ENCODE measurements around the gene HEMK1. TPM values are rescaled to one million over a fixed set of nuclear protein-coding genes. Genes with fewer than 3 reads are reported as not detected.

Gene HEMK1
- total RNA-seq, 2 donors from 2014 or later: 24.1 to 25.8 TPM

DNA sequence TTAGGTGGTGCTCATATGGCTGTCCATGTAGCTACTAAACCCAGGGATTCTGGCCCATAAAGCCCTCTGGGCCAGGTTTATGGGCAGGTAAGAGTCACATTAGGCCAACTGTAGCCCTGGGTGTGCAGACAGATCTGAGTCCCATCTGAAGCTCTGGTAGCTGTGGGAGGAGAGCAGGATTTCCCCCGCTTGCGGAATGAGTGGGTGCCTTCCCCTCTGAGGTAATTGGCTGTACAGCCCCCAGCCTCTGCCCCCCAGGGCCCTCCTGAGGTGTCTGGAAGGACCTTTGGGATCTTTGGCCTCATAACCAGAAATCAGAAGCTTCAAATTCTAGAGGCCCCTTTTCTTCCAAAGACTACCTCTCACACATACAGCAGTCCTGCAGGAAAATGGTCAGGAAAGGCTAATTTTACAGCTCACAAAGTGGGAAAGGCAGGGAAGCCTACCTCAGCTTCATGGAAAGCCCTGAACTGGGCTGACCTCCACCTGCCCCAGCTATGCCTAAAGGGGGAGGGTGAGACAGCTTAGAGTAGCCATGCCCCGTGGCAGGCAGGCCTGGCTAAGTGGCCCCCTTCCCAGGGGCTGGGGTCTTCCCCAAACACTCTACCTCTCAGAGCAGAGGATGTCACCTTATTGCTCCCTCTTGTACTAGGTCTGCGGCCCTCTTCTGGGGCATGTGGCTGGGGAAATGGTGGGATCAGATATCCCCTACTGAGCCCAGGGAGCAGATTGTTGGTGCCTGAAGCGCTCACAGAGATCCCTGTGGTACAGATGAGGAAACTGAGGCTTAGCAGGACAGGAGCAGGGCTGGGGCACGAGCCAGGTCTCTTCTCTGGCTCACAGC, 16.8 kb downstream of the HEMK1 start:
- Histone ChIP-seq H3K4me1 (ENCODE audit: control insufficient read depth, insufficient read depth, low read length) (peaks cover 2% of the 10 kb centered on the region), H3K4me3 (ENCODE audit: low read length) (no peak overlapping the region), H3K27ac (ENCODE audit: low read depth, low read length) (no peak overlapping the region), H3K36me3 (ENCODE audit: control insufficient read depth, insufficient read depth, low read length) (peaks cover 6% of the 10 kb centered on the region), H3K9ac (ENCODE audit: extremely low read depth, low read length, poor library complexity, severe bottlenecking) (no peak overlapping the region), H3K27me3 (ENCODE audit: control insufficient read depth, insufficient read depth, low read length, poor library complexity, severe bottlenecking) (no peaks in the 10 kb centered on the region), H3K9me3 (ENCODE audit: control insufficient read depth, low read length) (no peaks in the 10 kb centered on the region)
- TF ChIP-seq, protein P1, sequence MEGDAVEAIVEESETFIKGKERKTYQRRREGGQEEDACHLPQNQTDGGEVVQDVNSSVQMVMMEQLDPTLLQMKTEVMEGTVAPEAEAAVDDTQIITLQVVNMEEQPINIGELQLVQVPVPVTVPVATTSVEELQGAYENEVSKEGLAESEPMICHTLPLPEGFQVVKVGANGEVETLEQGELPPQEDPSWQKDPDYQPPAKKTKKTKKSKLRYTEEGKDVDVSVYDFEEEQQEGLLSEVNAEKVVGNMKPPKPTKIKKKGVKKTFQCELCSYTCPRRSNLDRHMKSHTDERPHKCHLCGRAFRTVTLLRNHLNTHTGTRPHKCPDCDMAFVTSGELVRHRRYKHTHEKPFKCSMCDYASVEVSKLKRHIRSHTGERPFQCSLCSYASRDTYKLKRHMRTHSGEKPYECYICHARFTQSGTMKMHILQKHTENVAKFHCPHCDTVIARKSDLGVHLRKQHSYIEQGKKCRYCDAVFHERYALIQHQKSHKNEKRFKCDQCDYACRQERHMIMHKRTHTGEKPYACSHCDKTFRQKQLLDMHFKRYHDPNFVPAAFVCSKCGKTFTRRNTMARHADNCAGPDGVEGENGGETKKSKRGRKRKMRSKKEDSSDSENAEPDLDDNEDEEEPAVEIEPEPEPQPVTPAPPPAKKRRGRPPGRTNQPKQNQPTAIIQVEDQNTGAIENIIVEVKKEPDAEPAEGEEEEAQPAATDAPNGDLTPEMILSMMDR (conservative IDR thresholded peaks at IDR 0.05): no peak
- 92 to 94% methylated on average over 2 to 6 of the region's 6 CpGs for WGBS, 2 experiments (ENCODE audit: insufficient coverage in 1 of 2, insufficient read length in 1 of 2)
- Mint-ChIP-seq H3K9me3 (no peaks in the 10 kb centered on the region), H3K4me3 (no peak overlapping the region), H3K27me3 (ENCODE audit: insufficient read depth) (peaks cover 5% of the 10 kb centered on the region), H3K4me1 (no peaks in the 10 kb centered on the region), H3K36me3 (ENCODE audit: low read depth) (peaks cover 2% of the 10 kb centered on the region), H3K27ac (no peak overlapping the region)
- DNase-seq: no peak

DNA sequence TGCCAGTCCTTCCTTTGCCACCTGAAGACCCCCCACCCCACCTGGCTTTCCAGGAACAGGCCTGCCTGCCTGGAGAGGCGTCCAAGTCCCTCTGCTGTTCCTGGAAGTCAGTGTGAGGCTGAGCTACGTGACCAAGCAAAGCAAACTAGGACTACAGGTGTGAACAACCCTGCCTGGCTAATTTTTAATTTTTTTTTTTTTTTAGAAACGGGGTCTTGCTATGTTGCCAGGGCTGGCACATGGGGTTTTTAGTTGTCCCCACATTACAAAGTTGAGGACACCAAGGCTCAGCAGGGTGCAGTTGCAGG, 17.4 kb downstream of the HEMK1 start:
- no peak overlapping the region for H3K9ac ChIP-seq (ENCODE audit: extremely low read depth, low read length, poor library complexity, severe bottlenecking)
- WGBS, 2 experiments (ENCODE audit: insufficient coverage in 1 of 2, insufficient read length in 1 of 2): 93 to 94% methylated on average over 3 of the region's 3 CpGs
- Mint-ChIP-seq H3K27me3 (ENCODE audit: insufficient read depth) (peaks cover 5% of the 10 kb centered on the region), H3K9me3 (no peaks in the 10 kb centered on the region), H3K4me3 (no peak overlapping the region), H3K36me3 (ENCODE audit: low read depth) (peaks cover 2% of the 10 kb centered on the region), H3K4me1 (no peaks in the 10 kb centered on the region), H3K27ac (no peak overlapping the region)
- H3K27me3 ChIP-seq (ENCODE audit: control insufficient read depth, insufficient read depth, low read length, poor library complexity, severe bottlenecking): no peaks in the 10 kb centered on the region
- H3K27ac ChIP-seq (ENCODE audit: low read depth, low read length): no peak overlapping the region
- H3K4me1 ChIP-seq (ENCODE audit: control insufficient read depth, insufficient read depth, low read length): peaks cover 2% of the 10 kb centered on the region
- H3K9me3 ChIP-seq (ENCODE audit: control insufficient read depth, low read length): no peaks in the 10 kb centered on the region
- no peaks in the 10 kb centered on the region for H3K36me3 ChIP-seq (ENCODE audit: control insufficient read depth, insufficient read depth, low read length)
- DNase-seq: no peak
- TF ChIP-seq, protein P1 (conservative IDR thresholded peaks at IDR 0.05): no peak
- no peak overlapping the region for H3K4me3 ChIP-seq (ENCODE audit: low read length)

DNA sequence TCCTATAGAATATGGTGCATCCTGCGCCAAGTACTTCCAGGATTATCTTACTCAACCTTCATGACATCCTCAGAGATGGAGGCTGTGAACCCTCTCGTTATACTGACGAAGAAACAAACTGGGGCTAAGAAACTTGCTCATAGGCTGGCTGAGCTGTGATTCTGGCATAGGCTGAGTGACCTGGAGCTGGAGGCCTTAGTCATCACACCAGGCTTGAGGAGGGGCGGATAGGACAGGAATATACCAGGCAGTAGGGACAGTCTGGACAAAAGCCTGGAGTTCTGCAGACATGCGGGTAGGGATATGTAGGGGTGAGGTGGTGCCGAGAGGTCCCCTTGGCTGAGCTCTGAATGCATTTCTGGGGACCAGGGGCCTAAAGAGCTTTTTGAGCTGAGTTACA, 18.1 kb downstream of the HEMK1 start:
- Histone ChIP-seq H3K4me3 (ENCODE audit: low read length) (no peak overlapping the region), H3K27ac (ENCODE audit: low read depth, low read length) (no peak overlapping the region), H3K9ac (ENCODE audit: extremely low read depth, low read length, poor library complexity, severe bottlenecking) (no peak overlapping the region), H3K27me3 (ENCODE audit: control insufficient read depth, insufficient read depth, low read length, poor library complexity, severe bottlenecking) (no peaks in the 10 kb centered on the region), H3K4me1 (ENCODE audit: control insufficient read depth, insufficient read depth, low read length) (peaks cover 2% of the 10 kb centered on the region), H3K36me3 (ENCODE audit: control insufficient read depth, insufficient read depth, low read length) (no peaks in the 10 kb centered on the region), H3K9me3 (ENCODE audit: control insufficient read depth, low read length) (no peaks in the 10 kb centered on the region)
- WGBS, 2 experiments (ENCODE audit: insufficient coverage in 1 of 2, insufficient read length in 1 of 2): 93 to 98% methylated on average over 6 of the region's 6 CpGs
- Mint-ChIP-seq H3K36me3 (ENCODE audit: low read depth) (no peaks in the 10 kb centered on the region), H3K4me1 (no peaks in the 10 kb centered on the region), H3K27me3 (ENCODE audit: insufficient read depth) (peaks cover 5% of the 10 kb centered on the region), H3K4me3 (no peak overlapping the region), H3K9me3 (no peaks in the 10 kb centered on the region), H3K27ac (no peak overlapping the region)
- DNase-seq: no peak
- TF ChIP-seq, protein P1 (conservative IDR thresholded peaks at IDR 0.05): no peak

All from endodermal cell (in vitro differentiated cells).